ENCODE data around the gene GPHN.
A peak's percentile ranks its signal among the peaks of the same experiment; 100 is the strongest.
"Not testable (repeated sequence)": the region's sequence is repeated elsewhere in the genome, so short reads cannot be mapped to it uniquely, and the experiment has no call there.

Gene GPHN

DNA sequence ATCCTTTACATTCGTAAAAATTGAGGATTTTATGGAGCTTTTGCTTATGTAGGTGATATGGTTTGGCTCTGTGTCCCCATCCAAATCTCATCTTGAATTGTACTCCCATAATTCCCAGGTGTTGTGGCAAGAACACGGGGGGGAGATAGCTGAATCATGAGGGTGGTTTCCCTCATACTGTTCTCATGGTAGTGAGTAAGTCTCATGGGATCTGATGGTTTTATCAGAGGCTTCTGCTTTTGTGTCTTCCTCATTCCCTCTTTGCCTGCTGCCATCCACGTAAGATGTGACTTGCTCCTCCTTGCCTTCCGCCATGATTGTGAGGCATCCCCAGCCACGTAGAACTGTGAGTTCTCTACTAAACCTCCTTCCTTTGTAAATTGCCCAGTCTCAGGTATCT is 5.1 kb upstream of the GPHN start:
- not testable (repeated sequence) for DNase-seq (ENCODE audit: low read depth)

- no peak for DNase-seq (ENCODE audit: low read depth)
These were observed 4.4 kb upstream of the GPHN start for GRCh38 chr14:66503532-66503931.

GRCh38 chr14:66507181-66507721 is 696 bp upstream of the GPHN start:
- DNase-seq (ENCODE audit: low read depth), result no peak

DNA sequence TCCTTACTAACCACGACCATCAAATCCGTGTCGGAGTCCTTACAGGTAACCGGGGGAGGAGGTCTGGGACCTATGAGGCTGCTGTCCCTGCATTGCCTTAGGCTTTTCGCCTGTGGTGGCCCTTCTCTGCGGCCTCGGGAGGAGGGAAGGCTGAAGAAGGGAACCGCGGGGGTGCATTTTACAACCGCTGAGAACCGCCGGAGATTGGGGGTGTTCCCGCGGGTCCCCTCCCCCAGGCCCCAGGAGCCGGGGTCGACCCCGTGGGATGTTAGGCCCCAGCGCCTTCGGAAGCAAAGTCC is 549 bp downstream of the GPHN start:
- DNase-seq (ENCODE audit: low read depth), result no peak

- DNase-seq (ENCODE audit: low read depth), result peak; percentile 40
These were observed 1.1 kb downstream of the GPHN start for GRCh38 chr14:66508846-66509621.

DNA sequence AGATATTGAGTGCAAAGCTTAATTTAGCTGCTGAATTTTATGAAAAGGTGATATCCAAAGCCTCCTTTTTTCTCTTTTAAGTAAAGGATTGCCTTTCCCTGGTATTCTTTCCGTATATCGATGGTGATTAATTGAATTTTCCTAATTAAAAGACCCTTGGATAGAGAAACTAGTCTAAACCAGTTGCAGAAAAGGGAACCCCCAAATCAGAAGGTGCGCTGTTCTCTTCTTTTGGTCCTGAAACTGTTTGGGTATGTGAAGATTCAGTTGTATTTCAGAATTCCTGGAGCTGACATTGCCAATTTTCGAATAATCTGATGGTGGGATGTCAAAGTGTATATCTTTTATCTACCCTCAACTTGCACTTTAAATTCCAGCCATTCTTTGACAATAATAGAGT is 1.9 kb downstream of the GPHN start:
- DNase-seq (ENCODE audit: low read depth), result no peak

- DNase-seq (ENCODE audit: low read depth), result no peak
These were observed 3.9 kb downstream of the GPHN start for GRCh38 chr14:66511849-66512248.

GRCh38 chr14:66514213-66514612 is 6.3 kb downstream of the GPHN start:
- DNase-seq (ENCODE audit: low read depth), result no peak

DNA sequence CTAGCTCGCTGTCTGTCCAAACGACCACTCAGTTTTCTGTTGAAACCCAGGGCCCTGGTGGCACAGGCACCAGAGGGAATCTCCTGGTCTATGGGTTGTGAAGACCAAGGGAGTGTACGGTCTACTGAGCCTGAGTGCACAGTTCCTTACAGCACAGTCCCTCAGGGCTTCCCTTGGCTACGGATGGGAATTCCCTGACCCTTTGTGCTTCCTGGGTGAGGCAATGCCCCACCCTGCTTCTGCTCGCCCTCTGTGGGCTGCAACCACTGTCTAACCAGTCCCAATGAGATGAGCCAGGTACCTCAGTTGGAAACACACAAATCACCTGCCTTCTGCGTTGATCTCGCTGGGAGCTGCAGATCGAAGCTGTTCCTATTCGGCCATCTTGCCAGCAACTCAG is 22.6 kb downstream of the GPHN start:
- DNase-seq (ENCODE audit: low read depth), result no peak

- DNase-seq (ENCODE audit: low read depth), result no peak
These were observed 31.1 kb downstream of the GPHN start for GRCh38 chr14:66539034-66539433.

- DNase-seq (ENCODE audit: low read depth), result no peak
These were observed 32.1 kb downstream of the GPHN start for GRCh38 chr14:66540038-66540437.

- DNase-seq (ENCODE audit: low read depth), result no peak
These were observed 33.7 kb downstream of the GPHN start for GRCh38 chr14:66541627-66542026.

- DNase-seq (ENCODE audit: low read depth), result no peak
These were observed 36.0 kb downstream of the GPHN start for GRCh38 chr14:66543996-66544395.

- DNase-seq (ENCODE audit: low read depth), result not testable (repeated sequence)
These were observed 37.2 kb downstream of the GPHN start for GRCh38 chr14:66545191-66545590.

DNA sequence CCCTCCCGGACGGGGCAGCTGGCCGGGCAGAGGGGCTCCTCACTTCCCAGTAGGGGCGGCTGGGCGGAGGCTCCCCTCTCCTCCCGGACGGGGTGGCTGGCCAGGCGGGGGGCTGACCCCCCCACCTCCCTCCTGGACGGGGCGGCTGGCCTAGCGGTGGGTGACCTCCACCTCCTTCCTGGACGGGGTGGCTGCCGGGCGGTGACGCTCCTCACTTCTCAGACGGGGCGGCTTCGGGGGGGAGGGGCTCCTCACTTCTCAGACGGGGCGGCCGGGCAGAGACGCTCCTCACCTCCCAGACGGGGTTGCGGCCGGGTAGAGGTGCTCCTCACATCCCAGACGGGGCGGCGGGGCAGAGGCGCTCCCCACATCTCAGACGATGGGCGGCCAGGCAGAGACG is 37.8 kb downstream of the GPHN start:
- not testable (repeated sequence) for DNase-seq (ENCODE audit: low read depth)

DNA sequence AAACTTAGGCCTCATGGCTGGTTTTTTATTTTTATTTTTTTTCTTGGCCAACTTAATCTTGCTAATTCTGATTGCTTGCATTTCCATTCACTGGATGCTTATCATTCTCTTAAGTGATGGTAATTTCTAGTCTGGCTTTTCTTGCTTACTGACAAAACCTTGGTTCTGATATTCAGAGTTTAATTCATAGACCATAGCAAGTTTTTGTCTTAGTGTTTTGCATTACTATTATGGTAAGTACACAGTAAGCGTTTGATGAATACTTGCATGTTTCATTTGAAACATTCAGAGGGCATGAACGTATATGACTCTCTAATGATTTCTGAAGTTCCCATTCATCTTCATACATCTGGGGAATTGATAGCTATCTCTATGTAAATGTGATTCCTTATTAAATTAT is 55.8 kb downstream of the GPHN start:
- DNase-seq (ENCODE audit: low read depth), result no peak

- no peak for DNase-seq (ENCODE audit: low read depth)
These were observed 60.3 kb downstream of the GPHN start for GRCh38 chr14:66568220-66568619.

- no peak for DNase-seq (ENCODE audit: low read depth)
These were observed 64.9 kb downstream of the GPHN start for GRCh38 chr14:66572826-66573225.

- DNase-seq (ENCODE audit: low read depth), result no peak
These were observed 67.1 kb downstream of the GPHN start for GRCh38 chr14:66575014-66575413.

DNA sequence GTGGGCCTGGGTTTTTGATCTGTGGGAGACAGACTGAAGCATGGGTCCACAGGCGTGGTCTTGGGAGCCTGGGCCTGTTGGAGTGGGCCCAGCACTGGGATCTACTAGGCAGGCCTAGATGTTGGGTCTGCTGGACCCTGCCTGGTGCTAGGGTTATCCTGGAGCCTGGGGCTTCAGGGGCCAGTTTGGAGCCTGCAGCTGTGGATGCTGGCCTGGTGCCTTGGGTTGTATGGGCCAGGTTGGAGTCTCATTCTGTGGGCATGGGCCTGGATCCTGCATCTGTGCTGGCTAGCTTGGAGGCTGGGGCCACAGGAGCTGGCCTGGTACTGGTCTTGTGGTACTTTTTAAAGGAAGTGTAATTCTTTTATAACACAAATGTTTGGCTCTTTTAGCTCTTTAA is 68.0 kb downstream of the GPHN start:
- DNase-seq (ENCODE audit: low read depth), result no peak

- DNase-seq (ENCODE audit: low read depth), result not testable (repeated sequence)
These were observed 79.8 kb downstream of the GPHN start for GRCh38 chr14:66587753-66588152.

- DNase-seq (ENCODE audit: low read depth), result no peak
These were observed 87.4 kb downstream of the GPHN start for GRCh38 chr14:66595394-66595793.

- DNase-seq (ENCODE audit: low read depth), result no peak
These were observed 88.5 kb downstream of the GPHN start for GRCh38 chr14:66596241-66596985.

DNA sequence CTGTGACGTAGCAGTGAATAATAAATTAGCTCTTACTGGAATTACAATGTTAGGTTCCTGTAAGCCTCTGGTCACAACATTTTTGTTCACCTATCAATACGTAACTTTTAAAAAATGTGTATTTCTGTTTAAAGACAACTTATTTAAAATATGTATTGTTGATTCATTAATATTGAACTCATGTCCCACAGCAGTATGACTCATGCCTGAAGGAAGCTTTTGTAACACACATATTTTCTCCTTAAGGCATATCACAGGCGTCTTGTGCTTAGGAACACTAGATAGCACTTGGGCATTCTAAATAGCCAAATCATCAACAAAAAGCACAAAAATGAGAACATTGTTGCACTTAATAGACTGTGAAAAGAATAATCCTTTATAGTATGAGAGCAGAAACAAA is 92.5 kb downstream of the GPHN start:
- no peak for DNase-seq (ENCODE audit: low read depth)
